ENCODE measurements around the gene PDGFD. TPM values are rescaled to one million over a fixed set of nuclear protein-coding genes. Genes with fewer than 3 reads are reported as not detected.

PDGFD gene
- total RNA-seq, 1 experiment from 2014 or later: 1.7 TPM

- Histone ChIP-seq H2BK20ac (ENCODE audit: low read depth, low read length, poor library complexity, severe bottlenecking) (no peak overlapping the region), H2AFZ (ENCODE audit: low read length) (no peak overlapping the region), H3K23ac (ENCODE audit: insufficient read length, low read depth, low read length) (no peak overlapping the region), H3K27ac (ENCODE audit: insufficient read length, low read depth, low read length) (no peak overlapping the region), H3K4me1 (ENCODE audit: insufficient read depth, low read length) (no peaks in the 10 kb centered on the region), H3K79me2 (ENCODE audit: insufficient read depth, low read length) (no peaks in the 10 kb centered on the region), H3K4me2 (ENCODE audit: insufficient read depth, insufficient read length, low read length) (no peak overlapping the region), H3K18ac (ENCODE audit: insufficient read length, low read depth, low read length) (no peak overlapping the region), H4K91ac (ENCODE audit: insufficient read length, low read depth, low read length) (no peak overlapping the region), H3K79me1 (ENCODE audit: insufficient read depth, low read depth, low read length, poor library complexity, severe bottlenecking) (no peaks in the 10 kb centered on the region), H3K9ac (ENCODE audit: extremely low read depth, insufficient read length, low read length) (no peak overlapping the region), H3K4ac (ENCODE audit: low read depth, low read length) (no peak overlapping the region), H4K20me1 (ENCODE audit: control insufficient read depth, insufficient read depth, insufficient read length) (no peaks in the 10 kb centered on the region), H2BK15ac (ENCODE audit: low read depth, low read length) (no peak overlapping the region), H2BK120ac (ENCODE audit: low read depth, low read length, poor library complexity, severe bottlenecking) (no peak overlapping the region), H2AK5ac (ENCODE audit: insufficient read length, low read length) (no peak overlapping the region), H3K14ac (ENCODE audit: insufficient read depth, low read length) (no peak overlapping the region), H2BK5ac (ENCODE audit: insufficient read length, low read length) (no peak overlapping the region), H2BK12ac (ENCODE audit: insufficient read length, low read depth, low read length) (no peak overlapping the region), H3K27me3 (ENCODE audit: insufficient read depth, low read length) (no peaks in the 10 kb centered on the region), H4K8ac (replicated peaks; ENCODE audit: insufficient read length, low read depth, low read length) (no peak overlapping the region), H4K5ac (ENCODE audit: insufficient read length, low read depth, low read length) (no peak overlapping the region), H3K56ac (ENCODE audit: insufficient read length, low read depth, low read length) (no peak overlapping the region), H3K23me2 (ENCODE audit: insufficient read length, low read depth, low read length, poor library complexity, severe bottlenecking) (no peaks in the 10 kb centered on the region), H3K9me3 (ENCODE audit: control insufficient read depth, low read depth, low read length) (no peaks in the 10 kb centered on the region), H3T11ph (ENCODE audit: low read length) (no peak overlapping the region)
- Mint-ChIP-seq H3K9me3 (no peaks in the 10 kb centered on the region), H3K36me3 (ENCODE audit: insufficient read depth in 1 of 3, low read depth in 3 of 3) (no peaks in the 10 kb centered on the region), H3K4me1 (no peaks in the 10 kb centered on the region), H3K27me3 (ENCODE audit: low read depth) (no peaks in the 10 kb centered on the region), H3K4me3 (no peak overlapping the region), H3K27ac (no peak overlapping the region)
- no CpG with 5 or more reads among the region's 4 CpGs for WGBS (ENCODE audit: extremely low coverage, insufficient read length, low lambda C conversion rate)
- TF ChIP-seq CTCF (conservative IDR thresholded peaks at IDR 0.05): no peak
- DNase-seq: no peak
Measured at GRCh38 chr11:104206936-104207335, 43.0 kb upstream of the PDGFD start.
